Caco-2 (cell line): ENCODE measurements around the gene MEIS1. TPM values are rescaled to one million over a fixed set of nuclear protein-coding genes. Genes with fewer than 3 reads are reported as not detected.

Source experiments
- BruUV-seq: library from RNA; stranded (reverse); fragments of 400-500 nt; replicated peaks from 2 replicates; lab custom pipeline; 2021; lab: Mats Ljungman, UMichigan
- CTCF ChIA-PET: fragments of 300-600 bp; sonication (Branson Sonifier 250); formaldehyde crosslinking; loops from one replicate; lab custom pipeline; 2022; ENCODE audit warnings: antibody characterized with exemption; lab: Charles Lee
- POLR2A ChIA-PET: fragments of 300-600 bp; sonication (Branson Sonifier 250); formaldehyde crosslinking; loops from one replicate; lab custom pipeline; 2022; ENCODE audit warnings: antibody characterized with exemption; lab: Charles Lee
- DNase-seq, 2 experiments: peaks; one replicate each; pipeline versions ENCODE4 v3.0.0 to v3.0.0-alpha.2; 2020 to 2022
- H3K27me3 ChIP-seq: replicated peaks from 2 replicates; pipeline ENCODE4 v1.6.0; 2011; ENCODE audit warnings: low read length; ENCODE audit not compliant: control insufficient read depth, insufficient read depth
- H3K36me3 ChIP-seq: 2 replicates; pipeline ENCODE4 v1.5.1; 2011; ENCODE audit warnings: low read length; ENCODE audit not compliant: control insufficient read depth, insufficient read depth
- H3K4me1 ChIP-seq: fragments of 250-450 bp; sonication (Bioruptor Pico); 2 replicates; pipeline ENCODE4 v1.5.1; 2020; ENCODE audit warnings: mild to moderate bottlenecking
- H3K4me3 ChIP-seq: 2 replicates; pipeline ENCODE4 v1.5.1; 2011; ENCODE audit warnings: low read depth, mild to moderate bottlenecking, control low read depth, low read length
- H3K9me3 ChIP-seq: fragments of 250-450 bp; sonication (Bioruptor Pico); 2 replicates; pipeline ENCODE4 v1.5.1; 2020; ENCODE audit warnings: mild to moderate bottlenecking, moderate library complexity
- H3K27ac Mint-ChIP-seq: one replicate; pipeline ENCODE4 v1.8.0; 2022; ENCODE audit warnings: mixed read lengths; ENCODE audit not compliant: unreplicated experiment
- H3K27me3 Mint-ChIP-seq: one replicate; pipeline ENCODE4 v1.8.0; 2022; ENCODE audit warnings: mixed read lengths; ENCODE audit not compliant: insufficient read depth, unreplicated experiment
- H3K36me3 Mint-ChIP-seq: one replicate; pipeline ENCODE4 v1.8.0; 2022; ENCODE audit warnings: mild to moderate bottlenecking, mixed read lengths; ENCODE audit not compliant: insufficient read depth, unreplicated experiment
- H3K4me1 Mint-ChIP-seq: one replicate; pipeline ENCODE4 v1.8.0; 2022; ENCODE audit warnings: low read depth, mixed read lengths; ENCODE audit not compliant: unreplicated experiment
- H3K4me3 Mint-ChIP-seq: one replicate; pipeline ENCODE4 v1.8.0; 2022; ENCODE audit warnings: mild to moderate bottlenecking, moderate library complexity, mixed read lengths; ENCODE audit not compliant: unreplicated experiment
- H3K9me3 Mint-ChIP-seq: one replicate; pipeline ENCODE4 v1.8.0; 2022; ENCODE audit warnings: mixed read lengths; ENCODE audit not compliant: unreplicated experiment
- intact Hi-C: fragments of 100-400 bp; cut with micrococcal nuclease; formaldehyde crosslinking; loops from one replicate; pipeline ENCODE4 v1.10.0; 2022; ENCODE audit not compliant: unreplicated experiment
- total RNA-seq: library from RNA; stranded (reverse); gene quantifications from 2 replicates; pipeline ENCODE4 v1.2.3, GENCODE V29; 2022
- TF ChIP-seq, protein P1 (sequence below), 2 experiments: fragments of 200-600 bp in 1 of 2; IDR thresholded peaks; 1 replicate in 1 of 2; 2 replicates in 1 of 2; pipeline versions ENCODE4 v1.5.1 to v1.8.0; 2011 to 2022; ENCODE audit warnings: antibody characterized with exemption in 1 of 2, control low read depth in 1 of 2, inconsistent platforms in 1 of 2, low read depth in 1 of 2, low read length in 1 of 2, mild to moderate bottlenecking in 1 of 2, moderate library complexity in 1 of 2; ENCODE audit not compliant: insufficient read depth in 1 of 2, severe bottlenecking in 1 of 2, unreplicated experiment in 1 of 2

Gene MEIS1
- total RNA-seq, 1 experiment from 2014 or later = 7.4 TPM

GRCh38 chr2:66470199-66470598 is 35.3 kb downstream of the MEIS1 start:
- TF ChIP-seq, protein P1, sequence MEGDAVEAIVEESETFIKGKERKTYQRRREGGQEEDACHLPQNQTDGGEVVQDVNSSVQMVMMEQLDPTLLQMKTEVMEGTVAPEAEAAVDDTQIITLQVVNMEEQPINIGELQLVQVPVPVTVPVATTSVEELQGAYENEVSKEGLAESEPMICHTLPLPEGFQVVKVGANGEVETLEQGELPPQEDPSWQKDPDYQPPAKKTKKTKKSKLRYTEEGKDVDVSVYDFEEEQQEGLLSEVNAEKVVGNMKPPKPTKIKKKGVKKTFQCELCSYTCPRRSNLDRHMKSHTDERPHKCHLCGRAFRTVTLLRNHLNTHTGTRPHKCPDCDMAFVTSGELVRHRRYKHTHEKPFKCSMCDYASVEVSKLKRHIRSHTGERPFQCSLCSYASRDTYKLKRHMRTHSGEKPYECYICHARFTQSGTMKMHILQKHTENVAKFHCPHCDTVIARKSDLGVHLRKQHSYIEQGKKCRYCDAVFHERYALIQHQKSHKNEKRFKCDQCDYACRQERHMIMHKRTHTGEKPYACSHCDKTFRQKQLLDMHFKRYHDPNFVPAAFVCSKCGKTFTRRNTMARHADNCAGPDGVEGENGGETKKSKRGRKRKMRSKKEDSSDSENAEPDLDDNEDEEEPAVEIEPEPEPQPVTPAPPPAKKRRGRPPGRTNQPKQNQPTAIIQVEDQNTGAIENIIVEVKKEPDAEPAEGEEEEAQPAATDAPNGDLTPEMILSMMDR (IDR thresholded peaks at IDR 0.05; ENCODE audit: insufficient read depth in 1 of 2, low read depth in 1 of 2, low read length in 1 of 2, severe bottlenecking in 1 of 2, unreplicated experiment in 1 of 2) = no peak
- Histone ChIP-seq H3K4me1 (no peaks in the 10 kb centered on the region), H3K36me3 (no peaks in the 10 kb centered on the region), H3K4me3 (no peak overlapping the region), H3K27me3 (no peaks in the 10 kb centered on the region), H3K9me3 (no peaks in the 10 kb centered on the region)
- H3K4me1 Mint-ChIP-seq = no peaks in the 10 kb centered on the region
- H3K36me3 Mint-ChIP-seq = peaks cover 5% of the 10 kb centered on the region
- H3K27me3 Mint-ChIP-seq = no peaks in the 10 kb centered on the region
- no peaks in the 10 kb centered on the region for H3K9me3 Mint-ChIP-seq
- intact Hi-C loops = no loop called here
- ChIA-PET POLR2A (no interaction called here), CTCF (no interaction called here)
- BruUV-seq = no TSS peak
- no peak overlapping the region for H3K4me3 Mint-ChIP-seq
- no peak overlapping the region for H3K27ac Mint-ChIP-seq
- DNase-seq = no peak

DNA sequence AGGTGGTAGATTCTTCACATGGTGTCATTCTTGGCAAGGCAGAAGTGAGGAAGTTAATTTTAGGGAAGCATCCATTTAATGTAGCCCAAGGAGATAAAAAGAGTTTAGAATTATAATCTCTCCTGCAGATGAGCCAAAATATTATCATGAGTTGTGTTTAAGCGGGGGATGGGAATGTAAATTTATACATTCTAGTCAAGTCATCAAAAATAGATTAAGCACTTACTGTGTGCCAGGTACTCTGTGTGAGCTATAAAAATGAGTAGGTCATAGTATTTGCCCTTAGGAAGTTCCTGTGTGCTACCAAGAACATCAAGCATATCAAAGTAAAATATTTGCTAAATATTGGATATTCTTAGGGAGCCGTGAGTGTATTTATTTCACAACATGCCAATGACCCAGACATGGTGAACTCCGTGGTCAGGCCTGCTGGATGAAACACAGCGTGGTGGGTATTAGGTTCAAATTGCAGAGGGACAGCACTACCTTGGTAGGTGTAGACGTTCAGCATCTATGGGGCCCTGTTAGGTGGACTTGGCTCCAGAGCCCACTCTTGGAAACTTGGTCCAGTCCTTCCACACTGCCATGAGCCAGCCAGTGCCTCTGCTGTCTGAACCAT is 37.4 kb downstream of the MEIS1 start:
- BruUV-seq = no TSS peak
- POLR2A ChIA-PET = no interaction called here
- H3K4me1 Mint-ChIP-seq = no peaks in the 10 kb centered on the region

GRCh38 chr2:66477135-66477842 is 42.4 kb downstream of the MEIS1 start:
- intact Hi-C loops = no loop called here
- no TSS peak for BruUV-seq
- no peak for DNase-seq
- TF ChIP-seq, protein P1 (IDR thresholded peaks at IDR 0.05; ENCODE audit: insufficient read depth in 1 of 2, low read depth in 1 of 2, low read length in 1 of 2, severe bottlenecking in 1 of 2, unreplicated experiment in 1 of 2) = no peak
- ChIA-PET CTCF (no interaction called here), POLR2A (no interaction called here)
- no peaks in the 10 kb centered on the region for H3K9me3 ChIP-seq
- no peak overlapping the region for H3K4me3 Mint-ChIP-seq
- no peak overlapping the region for H3K27ac Mint-ChIP-seq
- H3K4me1 ChIP-seq = 0 out of 2 replicates have a peak, but pooled peaks cover 3% of the 10 kb centered on the region
- no peaks in the 10 kb centered on the region for H3K36me3 Mint-ChIP-seq
- H3K36me3 ChIP-seq = no peaks in the 10 kb centered on the region
- H3K27me3 Mint-ChIP-seq = no peaks in the 10 kb centered on the region
- H3K4me3 ChIP-seq = no peak overlapping the region
- H3K9me3 Mint-ChIP-seq = no peaks in the 10 kb centered on the region
- H3K4me1 Mint-ChIP-seq = no peaks in the 10 kb centered on the region
- no peaks in the 10 kb centered on the region for H3K27me3 ChIP-seq

More for the DNA sequence above, 37.4 kb downstream of the MEIS1 start:
- peaks cover 5% of the 10 kb centered on the region for H3K36me3 Mint-ChIP-seq
- TF ChIP-seq, protein P1 (IDR thresholded peaks at IDR 0.05; ENCODE audit: insufficient read depth in 1 of 2, low read depth in 1 of 2, low read length in 1 of 2, severe bottlenecking in 1 of 2, unreplicated experiment in 1 of 2) = no peak
- no peaks in the 10 kb centered on the region for H3K27me3 ChIP-seq
- no peak overlapping the region for H3K27ac Mint-ChIP-seq
- intact Hi-C loops = no loop called here
- no peaks in the 10 kb centered on the region for H3K9me3 Mint-ChIP-seq
- H3K9me3 ChIP-seq = no peaks in the 10 kb centered on the region
- H3K27me3 Mint-ChIP-seq = no peaks in the 10 kb centered on the region
- H3K4me1 ChIP-seq = no peaks in the 10 kb centered on the region
- DNase-seq = no peak
- CTCF ChIA-PET = no interaction called here
- H3K4me3 Mint-ChIP-seq = no peak overlapping the region
- no peak overlapping the region for H3K4me3 ChIP-seq
- H3K36me3 ChIP-seq = no peaks in the 10 kb centered on the region
